Measurements from ENCODE around the gene APOBEC3C. TPM values are rescaled to one million over a fixed set of nuclear protein-coding genes. Genes with fewer than 3 reads are reported as not detected.
A peak's percentile ranks its signal among the peaks of the same experiment; 100 is the strongest.
"Not testable (repeated sequence)": the region's sequence is repeated elsewhere in the genome, so short reads cannot be mapped to it uniquely, and the experiment has no call there.

Gene APOBEC3C
- polyA plus RNA-seq, 3 donors = 19.7 to 86.3 (median 69.4) TPM

- H3K4me2 ChIP-seq (replicated peaks; ENCODE audit: extremely low read depth, low read length, poor library complexity, severe bottlenecking); intact Hi-C loops (cut with micrococcal nuclease); H3K36me3 Mint-ChIP-seq; H3K4me3 Mint-ChIP-seq; H3K4me3 ChIP-seq (replicated peaks in 1 of 3; ENCODE audit: low read depth in 2 of 3, low read length in 3 of 3); H3K4me1 ChIP-seq (ENCODE audit: control insufficient read depth in 1 of 2, insufficient read depth in 2 of 2, low read length in 2 of 2); H3K4me1 Mint-ChIP-seq; H3K27me3 ChIP-seq (ENCODE audit: control insufficient read depth in 2 of 2, insufficient read depth in 2 of 2, low read length in 2 of 2); H2AFZ ChIP-seq (ENCODE audit: insufficient read depth, low read depth, low read length, poor library complexity, severe bottlenecking); H3K79me2 ChIP-seq (ENCODE audit: insufficient read depth, low read length); H3K27me3 Mint-ChIP-seq (ENCODE audit: low read depth in 3 of 3); H3K27ac ChIP-seq (ENCODE audit: low read depth in 1 of 2, low read length in 2 of 2); DNase-seq; H4K20me1 ChIP-seq (ENCODE audit: insufficient read depth, low read length); H3K9ac ChIP-seq (ENCODE audit: insufficient read depth, low read length, poor library complexity, severe bottlenecking); H3K36me3 ChIP-seq (replicated peaks in 1 of 2; ENCODE audit: control insufficient read depth in 1 of 2, insufficient read depth in 2 of 2, low read length in 2 of 2); H3K27ac Mint-ChIP-seq: not testable (repeated sequence)
- WGBS (ENCODE audit: insufficient coverage) = 97% methylated on average over 9 of the region's 18 CpGs
- peaks cover 7 to 17% of the 10 kb centered on the region in 2 donors for H3K9me3 ChIP-seq (replicated peaks in 1 of 2; ENCODE audit: control insufficient read depth in 1 of 2, insufficient read depth in 1 of 2, low read length in 2 of 2)
- peaks cover 0 to 16% (median 8%) of the 10 kb centered on the region in 7 donors for H3K9me3 Mint-ChIP-seq
Measured at GRCh38 chr22:39051844-39052495, 37.9 kb downstream of the APOBEC3C start.

- DNase-seq = no peak
- Histone ChIP-seq H3K27ac (ENCODE audit: low read depth in 1 of 2, low read length in 2 of 2) (no peak overlapping the region), H4K20me1 (ENCODE audit: insufficient read depth, low read length) (no peaks in the 10 kb centered on the region), H3K27me3 (ENCODE audit: control insufficient read depth in 2 of 2, insufficient read depth in 2 of 2, low read length in 2 of 2) (no peaks in the 10 kb centered on the region), H3K4me2 (replicated peaks; ENCODE audit: extremely low read depth, low read length, poor library complexity, severe bottlenecking) (no peak overlapping the region), H3K9ac (ENCODE audit: insufficient read depth, low read length, poor library complexity, severe bottlenecking) (no peak overlapping the region), H3K9me3 (replicated peaks in 1 of 2; ENCODE audit: control insufficient read depth in 1 of 2, insufficient read depth in 1 of 2, low read length in 2 of 2) (peaks cover 7 to 17% of the 10 kb centered on the region in 2 donors), H3K79me2 (ENCODE audit: insufficient read depth, low read length) (no peaks in the 10 kb centered on the region), H3K36me3 (replicated peaks in 1 of 2; ENCODE audit: control insufficient read depth in 1 of 2, insufficient read depth in 2 of 2, low read length in 2 of 2) (no peaks in the 10 kb centered on the region), H2AFZ (ENCODE audit: insufficient read depth, low read depth, low read length, poor library complexity, severe bottlenecking) (no peak overlapping the region), H3K4me1 (ENCODE audit: control insufficient read depth in 1 of 2, insufficient read depth in 2 of 2, low read length in 2 of 2) (no peaks in the 10 kb centered on the region), H3K4me3 (replicated peaks in 1 of 3; ENCODE audit: low read depth in 2 of 3, low read length in 3 of 3) (no peak overlapping the region)
- Mint-ChIP-seq H3K27me3 (ENCODE audit: low read depth in 3 of 3) (peaks cover 2 to 4% (median 4%) of the 10 kb centered on the region in 3 donors), H3K27ac (peak overlapping the region in 1 of 7 donors; percentile 64), H3K9me3 (peaks cover 0 to 16% (median 8%) of the 10 kb centered on the region in 7 donors), H3K36me3 (no peaks in the 10 kb centered on the region), H3K4me3 (no peak overlapping the region), H3K4me1 (peaks cover 4% of the 10 kb centered on the region)
- 87% methylated on average over 11 of the region's 11 CpGs for WGBS (ENCODE audit: insufficient coverage)
- intact Hi-C loops (cut with micrococcal nuclease) = no loop called here
- TF ChIP-seq CTCF (IDR thresholded peaks at IDR 0.05) = no peak
Measured at GRCh38 chr22:39055658-39056057, 41.6 kb downstream of the APOBEC3C start.

GRCh38 chr22:39061290-39061689 lies 47.2 kb downstream of the APOBEC3C start:
- DNase-seq; H3K4me1 ChIP-seq (ENCODE audit: control insufficient read depth in 1 of 2, insufficient read depth in 2 of 2, low read length in 2 of 2); H3K4me3 ChIP-seq (replicated peaks in 1 of 3; ENCODE audit: low read depth in 2 of 3, low read length in 3 of 3); H3K4me3 Mint-ChIP-seq; H3K36me3 Mint-ChIP-seq; H3K4me2 ChIP-seq (replicated peaks; ENCODE audit: extremely low read depth, low read length, poor library complexity, severe bottlenecking); intact Hi-C loops (cut with micrococcal nuclease); H3K9me3 ChIP-seq (replicated peaks in 1 of 2; ENCODE audit: control insufficient read depth in 1 of 2, insufficient read depth in 1 of 2, low read length in 2 of 2); H3K27ac Mint-ChIP-seq; H2AFZ ChIP-seq (ENCODE audit: insufficient read depth, low read depth, low read length, poor library complexity, severe bottlenecking); H3K9me3 Mint-ChIP-seq; H3K27me3 ChIP-seq (ENCODE audit: control insufficient read depth in 2 of 2, insufficient read depth in 2 of 2, low read length in 2 of 2); H3K27ac ChIP-seq (ENCODE audit: low read depth in 1 of 2, low read length in 2 of 2); H3K79me2 ChIP-seq (ENCODE audit: insufficient read depth, low read length); H3K9ac ChIP-seq (ENCODE audit: insufficient read depth, low read length, poor library complexity, severe bottlenecking); H3K4me1 Mint-ChIP-seq; H4K20me1 ChIP-seq (ENCODE audit: insufficient read depth, low read length); H3K27me3 Mint-ChIP-seq (ENCODE audit: low read depth in 3 of 3); H3K36me3 ChIP-seq (replicated peaks in 1 of 2; ENCODE audit: control insufficient read depth in 1 of 2, insufficient read depth in 2 of 2, low read length in 2 of 2): not testable (repeated sequence)
- WGBS (ENCODE audit: insufficient coverage) = 25% methylated on average over 5 of the region's 6 CpGs

- H4K20me1 ChIP-seq (ENCODE audit: insufficient read depth, low read length); H3K9me3 ChIP-seq (replicated peaks in 1 of 2; ENCODE audit: control insufficient read depth in 1 of 2, insufficient read depth in 1 of 2, low read length in 2 of 2); H3K9me3 Mint-ChIP-seq; H3K27me3 ChIP-seq (ENCODE audit: control insufficient read depth in 2 of 2, insufficient read depth in 2 of 2, low read length in 2 of 2); H3K36me3 ChIP-seq (replicated peaks in 1 of 2; ENCODE audit: control insufficient read depth in 1 of 2, insufficient read depth in 2 of 2, low read length in 2 of 2); H3K27ac ChIP-seq (ENCODE audit: low read depth in 1 of 2, low read length in 2 of 2); H3K79me2 ChIP-seq (ENCODE audit: insufficient read depth, low read length); H3K4me3 Mint-ChIP-seq; H3K4me1 Mint-ChIP-seq; H3K27ac Mint-ChIP-seq; H3K4me1 ChIP-seq (ENCODE audit: control insufficient read depth in 1 of 2, insufficient read depth in 2 of 2, low read length in 2 of 2); H2AFZ ChIP-seq (ENCODE audit: insufficient read depth, low read depth, low read length, poor library complexity, severe bottlenecking); H3K4me2 ChIP-seq (replicated peaks; ENCODE audit: extremely low read depth, low read length, poor library complexity, severe bottlenecking); H3K4me3 ChIP-seq (replicated peaks in 1 of 3; ENCODE audit: low read depth in 2 of 3, low read length in 3 of 3); intact Hi-C loops (cut with micrococcal nuclease); H3K36me3 Mint-ChIP-seq; H3K9ac ChIP-seq (ENCODE audit: insufficient read depth, low read length, poor library complexity, severe bottlenecking); H3K27me3 Mint-ChIP-seq (ENCODE audit: low read depth in 3 of 3); DNase-seq: not testable (repeated sequence)
- WGBS (ENCODE audit: insufficient coverage) = 100% methylated on average over 8 of the region's 10 CpGs
Measured at GRCh38 chr22:39061951-39062350, 47.9 kb downstream of the APOBEC3C start.

All from CD14-positive monocyte (primary cell).